HepG2 (cell line): ENCODE data around the gene GCH1. TPM values are rescaled to one million over a fixed set of nuclear protein-coding genes. Genes with fewer than 3 reads are reported as not detected.
A peak's percentile ranks its signal among the peaks of the same experiment; 100 is the strongest.

Experiments
- CCAR2 ChIP-seq: fragments of 200-400 bp; formaldehyde crosslinking; optimal IDR thresholded peaks from 2 replicates; pipeline ENCODE3; 2018; ENCODE audit warnings: low read depth, mild to moderate bottlenecking, low read length, moderate library complexity
- FOSL2 ChIP-seq: sonication (generic); formaldehyde crosslinking; IDR thresholded peaks from 2 replicates; pipeline ENCODE4 v1.4.0; 2020; ENCODE audit warnings: missing genetic modification reagents
- HOXA7 ChIP-seq: sonication (generic); formaldehyde crosslinking; IDR thresholded peaks from 2 replicates; pipeline ENCODE4 v1.8.1; 2022; ENCODE audit warnings: mild to moderate bottlenecking, missing genetic modification reagents, moderate library complexity
- IRF2 ChIP-seq: IDR thresholded peaks from 2 replicates; pipeline ENCODE4 v1.6.1; 2018; ENCODE audit warnings: missing genetic modification reagents, missing compliant biosample characterization
- MTF1 ChIP-seq: sonication (generic); formaldehyde crosslinking; IDR thresholded peaks from 2 replicates; pipeline ENCODE4 v1.5.0; 2020; ENCODE audit warnings: missing genetic modification reagents
- NRL ChIP-seq: sonication (generic); formaldehyde crosslinking; IDR thresholded peaks from 2 replicates; pipeline ENCODE4 v1.5.0; 2020; ENCODE audit warnings: missing genetic modification reagents, mild to moderate bottlenecking, moderate library complexity, borderline replicate concordance
- PLRG1 ChIP-seq: fragments of 450-650 bp; conservative IDR thresholded peaks from 2 replicates; pipeline ENCODE4 v1.6.1; 2016
- ZNF530 ChIP-seq: sonication (generic); formaldehyde crosslinking; IDR thresholded peaks from 2 replicates; pipeline ENCODE4 v1.5.0; 2020; ENCODE audit warnings: low read depth, mild to moderate bottlenecking, missing genetic modification reagents
- ZNF577 ChIP-seq: sonication (generic); formaldehyde crosslinking; IDR thresholded peaks from 2 replicates; pipeline ENCODE4 v1.4.0; 2020; ENCODE audit warnings: mild to moderate bottlenecking, low read depth, missing genetic modification reagents, borderline replicate concordance
- ZNF616 ChIP-seq: sonication (generic); formaldehyde crosslinking; IDR thresholded peaks from 2 replicates; pipeline ENCODE4 v1.5.0; 2020; ENCODE audit warnings: low read depth, mild to moderate bottlenecking, missing genetic modification reagents
- polyA plus RNA-seq, 8 experiments: library from polyadenylated mRNA; depleted of rRNA in 3 of 8; stranded (reverse) in 7 of 8; unstranded in 1 of 8; fragments of >200 nt; fragmentation: Illumina TruSeq in 4 of 8; extraction: Trizol in 4 of 8; gene quantifications; 2 replicates each; pipeline versions ENCODE4 v1.2.1 to v1.2.3, GENCODE V29; 2011 to 2016; ENCODE audit warnings: low read depth in 4 of 8, missing spikeins in 1 of 8, mixed read lengths in 1 of 8; ENCODE audit not compliant: insufficient read depth in 1 of 8
- total RNA-seq, 5 experiments: library from RNA; depleted of rRNA; stranded (reverse); fragments of >200 nt; fragmentation: Illumina TruSeq; extraction: Trizol; gene quantifications; 2 replicates each; pipeline ENCODE4 v1.2.3, GENCODE V29; 2016; ENCODE audit warnings: low read depth in 1 of 5
- TF ChIP-seq, protein P1 (sequence below), 2 experiments: fragments of 450-650 bp in 1 of 2; sonication (generic) in 1 of 2; formaldehyde crosslinking in 1 of 2; IDR thresholded peaks; 2 replicates each; pipeline versions ENCODE4 v1.6.1 to v1.8.0; 2016 to 2022; ENCODE audit warnings: antibody characterized with exemption in 1 of 2, mild to moderate bottlenecking in 1 of 2, missing genetic modification reagents in 1 of 2
- TF ChIP-seq, protein P2 (sequence below): sonication (generic); formaldehyde crosslinking; IDR thresholded peaks from 2 replicates; pipeline ENCODE4 v1.8.0; 2022; ENCODE audit warnings: mild to moderate bottlenecking, missing genetic modification reagents, moderate library complexity
- TF ChIP-seq, protein P3 (sequence below): sonication (generic); formaldehyde crosslinking; IDR thresholded peaks from 2 replicates; pipeline ENCODE4; 2020; ENCODE audit warnings: missing genetic modification reagents, mild to moderate bottlenecking, borderline replicate concordance

Gene GCH1
- total and polyA plus RNA-seq, 2 of the 13 experiments (the other 11 are each of a cell fraction or from before 2014, with no cell fraction given), result 15.0 to 25.2 TPM

DNA sequence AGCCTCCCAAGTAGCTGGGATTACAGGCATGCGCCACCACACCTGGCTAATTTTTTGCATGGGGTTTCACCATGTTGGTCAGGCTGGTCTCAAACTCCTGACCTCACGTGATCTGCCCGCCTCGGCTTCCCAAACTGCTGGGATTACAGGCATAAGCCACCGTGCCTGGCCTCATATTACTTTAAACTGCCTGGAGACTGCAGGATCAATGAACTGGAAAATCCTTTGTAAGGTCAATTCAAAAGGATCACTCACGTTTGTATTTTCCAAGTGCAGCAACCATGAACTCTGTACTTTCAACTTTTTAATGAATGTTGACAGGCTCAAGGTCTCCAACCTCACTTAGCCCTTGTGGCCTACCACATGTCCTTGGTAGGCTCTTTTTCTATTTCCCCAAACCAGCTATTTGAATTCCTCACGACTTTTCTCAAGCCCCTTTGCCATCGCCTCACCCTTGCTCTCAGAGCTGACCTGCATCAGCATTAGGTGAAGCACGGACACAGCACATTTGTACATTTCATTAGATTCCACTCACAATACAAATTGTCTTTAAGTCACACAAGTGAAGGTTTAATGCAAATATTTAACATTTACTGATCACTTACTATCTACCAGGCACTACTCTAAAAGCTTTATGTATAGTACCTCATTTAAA, 42.2 kb upstream of the GCH1 start (continued):
- TF ChIP-seq, protein P1, sequence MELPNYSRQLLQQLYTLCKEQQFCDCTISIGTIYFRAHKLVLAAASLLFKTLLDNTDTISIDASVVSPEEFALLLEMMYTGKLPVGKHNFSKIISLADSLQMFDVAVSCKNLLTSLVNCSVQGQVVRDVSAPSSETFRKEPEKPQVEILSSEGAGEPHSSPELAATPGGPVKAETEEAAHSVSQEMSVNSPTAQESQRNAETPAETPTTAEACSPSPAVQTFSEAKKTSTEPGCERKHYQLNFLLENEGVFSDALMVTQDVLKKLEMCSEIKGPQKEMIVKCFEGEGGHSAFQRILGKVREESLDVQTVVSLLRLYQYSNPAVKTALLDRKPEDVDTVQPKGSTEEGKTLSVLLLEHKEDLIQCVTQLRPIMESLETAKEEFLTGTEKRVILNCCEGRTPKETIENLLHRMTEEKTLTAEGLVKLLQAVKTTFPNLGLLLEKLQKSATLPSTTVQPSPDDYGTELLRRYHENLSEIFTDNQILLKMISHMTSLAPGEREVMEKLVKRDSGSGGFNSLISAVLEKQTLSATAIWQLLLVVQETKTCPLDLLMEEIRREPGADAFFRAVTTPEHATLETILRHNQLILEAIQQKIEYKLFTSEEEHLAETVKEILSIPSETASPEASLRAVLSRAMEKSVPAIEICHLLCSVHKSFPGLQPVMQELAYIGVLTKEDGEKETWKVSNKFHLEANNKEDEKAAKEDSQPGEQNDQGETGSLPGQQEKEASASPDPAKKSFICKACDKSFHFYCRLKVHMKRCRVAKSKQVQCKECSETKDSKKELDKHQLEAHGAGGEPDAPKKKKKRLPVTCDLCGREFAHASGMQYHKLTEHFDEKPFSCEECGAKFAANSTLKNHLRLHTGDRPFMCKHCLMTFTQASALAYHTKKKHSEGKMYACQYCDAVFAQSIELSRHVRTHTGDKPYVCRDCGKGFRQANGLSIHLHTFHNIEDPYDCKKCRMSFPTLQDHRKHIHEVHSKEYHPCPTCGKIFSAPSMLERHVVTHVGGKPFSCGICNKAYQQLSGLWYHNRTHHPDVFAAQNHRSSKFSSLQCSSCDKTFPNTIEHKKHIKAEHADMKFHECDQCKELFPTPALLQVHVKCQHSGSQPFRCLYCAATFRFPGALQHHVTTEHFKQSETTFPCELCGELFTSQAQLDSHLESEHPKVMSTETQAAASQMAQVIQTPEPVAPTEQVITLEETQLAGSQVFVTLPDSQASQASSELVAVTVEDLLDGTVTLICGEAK (IDR thresholded peaks at IDR 0.05), result no peak
- TF ChIP-seq, protein P1 (CRISPR knock-in tag; IDR thresholded peaks at IDR 0.05), result no peak; the same call in 1 of the 2 replicates
- TF ChIP-seq, protein P2, sequence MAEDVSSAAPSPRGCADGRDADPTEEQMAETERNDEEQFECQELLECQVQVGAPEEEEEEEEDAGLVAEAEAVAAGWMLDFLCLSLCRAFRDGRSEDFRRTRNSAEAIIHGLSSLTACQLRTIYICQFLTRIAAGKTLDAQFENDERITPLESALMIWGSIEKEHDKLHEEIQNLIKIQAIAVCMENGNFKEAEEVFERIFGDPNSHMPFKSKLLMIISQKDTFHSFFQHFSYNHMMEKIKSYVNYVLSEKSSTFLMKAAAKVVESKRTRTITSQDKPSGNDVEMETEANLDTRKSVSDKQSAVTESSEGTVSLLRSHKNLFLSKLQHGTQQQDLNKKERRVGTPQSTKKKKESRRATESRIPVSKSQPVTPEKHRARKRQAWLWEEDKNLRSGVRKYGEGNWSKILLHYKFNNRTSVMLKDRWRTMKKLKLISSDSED (CRISPR knock-in tag), result no peak
- TF ChIP-seq ZNF530 (CRISPR knock-in tag) (no peak), NRL (CRISPR knock-in tag) (no peak), FOSL2 (CRISPR knock-in tag) (no peak), MTF1 (CRISPR knock-in tag) (no peak), HOXA7 (no peak), CCAR2 (no peak), IRF2 (CRISPR knock-in tag) (0 out of 2 replicates have a peak, but pooled peaks have one; percentile 37), ZNF616 (CRISPR knock-in tag) (no peak), ZNF577 (no peak), PLRG1 (no peak)
- TF ChIP-seq, protein P3, sequence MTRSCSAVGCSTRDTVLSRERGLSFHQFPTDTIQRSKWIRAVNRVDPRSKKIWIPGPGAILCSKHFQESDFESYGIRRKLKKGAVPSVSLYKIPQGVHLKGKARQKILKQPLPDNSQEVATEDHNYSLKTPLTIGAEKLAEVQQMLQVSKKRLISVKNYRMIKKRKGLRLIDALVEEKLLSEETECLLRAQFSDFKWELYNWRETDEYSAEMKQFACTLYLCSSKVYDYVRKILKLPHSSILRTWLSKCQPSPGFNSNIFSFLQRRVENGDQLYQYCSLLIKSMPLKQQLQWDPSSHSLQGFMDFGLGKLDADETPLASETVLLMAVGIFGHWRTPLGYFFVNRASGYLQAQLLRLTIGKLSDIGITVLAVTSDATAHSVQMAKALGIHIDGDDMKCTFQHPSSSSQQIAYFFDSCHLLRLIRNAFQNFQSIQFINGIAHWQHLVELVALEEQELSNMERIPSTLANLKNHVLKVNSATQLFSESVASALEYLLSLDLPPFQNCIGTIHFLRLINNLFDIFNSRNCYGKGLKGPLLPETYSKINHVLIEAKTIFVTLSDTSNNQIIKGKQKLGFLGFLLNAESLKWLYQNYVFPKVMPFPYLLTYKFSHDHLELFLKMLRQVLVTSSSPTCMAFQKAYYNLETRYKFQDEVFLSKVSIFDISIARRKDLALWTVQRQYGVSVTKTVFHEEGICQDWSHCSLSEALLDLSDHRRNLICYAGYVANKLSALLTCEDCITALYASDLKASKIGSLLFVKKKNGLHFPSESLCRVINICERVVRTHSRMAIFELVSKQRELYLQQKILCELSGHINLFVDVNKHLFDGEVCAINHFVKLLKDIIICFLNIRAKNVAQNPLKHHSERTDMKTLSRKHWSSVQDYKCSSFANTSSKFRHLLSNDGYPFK, result no peak
